OCI-LY3 (cell line): Measurements from ENCODE around the gene PIK3C2G.

Source experiments
- H2AFZ ChIP-seq: fragments of 200-600, 300-600 bp; shearing (Covaris generic); 2 replicates; pipeline ENCODE4 v1.6.0; 2014; ENCODE audit warnings: antibody characterized with exemption, low read depth, low read length
- H3K27ac ChIP-seq: fragments of 200-600, 300-600 bp; sonication (generic); 2 replicates; pipeline ENCODE4 v1.5.1; 2014; ENCODE audit warnings: mild to moderate bottlenecking, low read length, moderate library complexity, mixed read lengths
- H3K27me3 ChIP-seq: fragments of 200-600, 300-600 bp; sonication (generic); 2 replicates; pipeline ENCODE4 v1.6.1; 2014; ENCODE audit warnings: low read depth, low read length, mixed read lengths
- H3K36me3 ChIP-seq: fragments of 200-600, 300-600 bp; sonication (generic); replicated peaks from 2 replicates; pipeline ENCODE3; 2014; ENCODE audit warnings: low read depth, low read length, mixed read lengths
- H3K4me1 ChIP-seq: fragments of 300-600, 200-600 bp; sonication (generic); 2 replicates; pipeline ENCODE4 v1.6.1; 2014; ENCODE audit warnings: low read length, mixed read lengths
- H3K4me2 ChIP-seq: fragments of 200-600, 300-600 bp; sonication (generic); 2 replicates; pipeline ENCODE4 v1.6.1; 2014; ENCODE audit warnings: low read length, mixed read lengths
- H3K4me3 ChIP-seq: fragments of 300-600, 200-600 bp; sonication (generic); 2 replicates; pipeline ENCODE4 v1.5.1; 2014; ENCODE audit warnings: antibody characterized with exemption, mild to moderate bottlenecking, low read length, moderate library complexity
- H3K79me2 ChIP-seq: fragments of 300-600, 200-600 bp; shearing (Covaris generic); 2 replicates; pipeline ENCODE4 v1.6.1; 2014; ENCODE audit warnings: mild to moderate bottlenecking, low read length, mixed read lengths
- H3K9ac ChIP-seq: fragments of 300-600, 200-600 bp; shearing (Covaris generic); 2 replicates; pipeline ENCODE4 v1.6.0; 2014; ENCODE audit warnings: mild to moderate bottlenecking, low read length, moderate library complexity
- H3K9me3 ChIP-seq: fragments of 200-600, 300-600 bp; shearing (Covaris generic); 2 replicates; pipeline ENCODE4 v1.6.1; 2014; ENCODE audit warnings: low read length, mixed read lengths; ENCODE audit not compliant: insufficient read depth
- H4K20me1 ChIP-seq: fragments of 200-600, 300-600 bp; sonication (generic); 2 replicates; pipeline ENCODE4 v1.6.1; 2016; ENCODE audit warnings: low read length, mixed read lengths; ENCODE audit not compliant: insufficient read depth
- EZH2phosphoT487 ChIP-seq: fragments of 200-600 bp; shearing (Covaris generic); IDR thresholded peaks from 2 replicates; pipeline ENCODE4 v1.6.1; 2018; ENCODE audit warnings: antibody characterized with exemption, mixed run types, low read depth
- TF ChIP-seq, protein P1 (sequence below): fragments of 200-600, 300-600 bp; sonication (generic); IDR thresholded peaks from 2 replicates; pipeline ENCODE4 v1.5.1; 2014; ENCODE audit warnings: antibody characterized with exemption, low read length, low read depth

The PIK3C2G gene

DNA sequence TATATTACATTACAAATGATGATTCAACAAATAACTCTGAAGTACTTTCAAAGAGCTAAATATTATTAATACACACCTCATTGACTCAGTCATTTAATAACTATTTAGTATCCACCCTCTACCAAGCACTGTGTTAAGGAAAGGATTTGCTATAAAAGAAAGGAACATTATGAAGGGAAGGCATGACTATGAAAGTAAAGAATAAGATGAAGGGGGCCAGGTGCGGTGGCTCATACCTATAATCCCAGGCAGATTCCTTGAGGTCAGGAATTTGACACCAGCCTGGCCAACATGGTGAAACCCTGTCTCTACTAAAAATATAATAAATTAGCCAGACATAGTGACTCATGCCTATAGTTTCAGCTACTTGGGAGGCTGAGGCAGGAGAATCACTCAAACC, 368.6 kb downstream of the PIK3C2G start:
- Histone ChIP-seq H4K20me1 (no peaks in the 10 kb centered on the region), H3K36me3 (no peaks in the 10 kb centered on the region), H3K4me2 (no peak overlapping the region), H3K9ac (no peak overlapping the region), H3K9me3 (peaks cover 7% of the 10 kb centered on the region; the same call in 1 of the 2 replicates), H3K27ac (no peak overlapping the region), H3K79me2 (no peaks in the 10 kb centered on the region), H3K4me1 (no peaks in the 10 kb centered on the region), H3K27me3 (no peaks in the 10 kb centered on the region), H2AFZ (no peak overlapping the region), H3K4me3 (no peak overlapping the region)
- TF ChIP-seq, protein P1, sequence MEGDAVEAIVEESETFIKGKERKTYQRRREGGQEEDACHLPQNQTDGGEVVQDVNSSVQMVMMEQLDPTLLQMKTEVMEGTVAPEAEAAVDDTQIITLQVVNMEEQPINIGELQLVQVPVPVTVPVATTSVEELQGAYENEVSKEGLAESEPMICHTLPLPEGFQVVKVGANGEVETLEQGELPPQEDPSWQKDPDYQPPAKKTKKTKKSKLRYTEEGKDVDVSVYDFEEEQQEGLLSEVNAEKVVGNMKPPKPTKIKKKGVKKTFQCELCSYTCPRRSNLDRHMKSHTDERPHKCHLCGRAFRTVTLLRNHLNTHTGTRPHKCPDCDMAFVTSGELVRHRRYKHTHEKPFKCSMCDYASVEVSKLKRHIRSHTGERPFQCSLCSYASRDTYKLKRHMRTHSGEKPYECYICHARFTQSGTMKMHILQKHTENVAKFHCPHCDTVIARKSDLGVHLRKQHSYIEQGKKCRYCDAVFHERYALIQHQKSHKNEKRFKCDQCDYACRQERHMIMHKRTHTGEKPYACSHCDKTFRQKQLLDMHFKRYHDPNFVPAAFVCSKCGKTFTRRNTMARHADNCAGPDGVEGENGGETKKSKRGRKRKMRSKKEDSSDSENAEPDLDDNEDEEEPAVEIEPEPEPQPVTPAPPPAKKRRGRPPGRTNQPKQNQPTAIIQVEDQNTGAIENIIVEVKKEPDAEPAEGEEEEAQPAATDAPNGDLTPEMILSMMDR, result no peak
- no peak for TF ChIP-seq EZH2phosphoT487

DNA sequence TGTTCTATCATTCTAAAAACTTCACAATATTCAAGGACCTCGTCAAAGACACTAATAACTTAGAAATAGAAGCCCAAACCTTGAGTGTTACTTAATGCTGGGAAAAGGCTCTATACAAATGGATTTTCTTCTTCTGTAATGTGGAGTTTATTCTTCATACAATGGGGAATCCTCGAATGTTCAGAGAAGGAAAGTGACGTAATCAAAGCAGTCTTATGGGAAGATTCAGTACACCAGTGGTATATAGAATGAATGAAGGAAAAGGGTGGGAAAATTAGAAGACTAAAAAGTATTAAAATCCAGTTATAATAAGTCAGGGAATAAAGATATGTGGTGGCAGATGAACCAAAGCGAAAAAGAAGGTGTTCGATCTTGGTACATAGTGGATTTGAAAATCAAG, 370.0 kb downstream of the PIK3C2G start:
- Histone ChIP-seq H3K79me2 (no peaks in the 10 kb centered on the region), H3K4me3 (no peak overlapping the region), H3K9me3 (peaks cover 7% of the 10 kb centered on the region; the same call in 1 of the 2 replicates), H3K36me3 (no peaks in the 10 kb centered on the region), H3K27me3 (no peaks in the 10 kb centered on the region), H2AFZ (no peak overlapping the region), H4K20me1 (no peaks in the 10 kb centered on the region), H3K9ac (no peak overlapping the region), H3K4me2 (no peak overlapping the region), H3K4me1 (no peaks in the 10 kb centered on the region), H3K27ac (no peak overlapping the region)
- no peak for TF ChIP-seq EZH2phosphoT487
- TF ChIP-seq, protein P1, result no peak

DNA sequence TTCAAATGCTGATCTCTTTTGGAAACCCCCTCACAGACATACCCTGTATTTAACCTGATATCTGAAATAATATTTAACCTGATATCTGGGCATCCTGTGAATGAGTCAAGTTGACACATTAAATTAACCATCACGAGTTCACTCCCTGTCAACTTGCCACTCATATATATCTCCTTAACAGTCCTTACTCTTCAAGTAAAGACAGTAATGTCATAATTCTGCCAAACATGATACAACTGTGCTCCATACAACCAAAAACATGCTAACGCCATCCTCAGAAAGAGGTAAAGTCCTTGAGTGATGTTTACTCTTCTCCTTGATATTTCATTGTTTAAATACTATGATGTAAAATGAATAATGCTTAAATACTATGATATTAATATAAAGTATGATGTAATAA, 371.5 kb downstream of the PIK3C2G start:
- Histone ChIP-seq H3K4me3 (no peak overlapping the region), H4K20me1 (no peaks in the 10 kb centered on the region), H3K9me3 (no peaks in the 10 kb centered on the region), H3K27ac (no peak overlapping the region), H3K4me1 (no peaks in the 10 kb centered on the region), H3K9ac (no peak overlapping the region), H3K79me2 (no peaks in the 10 kb centered on the region), H3K36me3 (no peaks in the 10 kb centered on the region), H3K4me2 (no peak overlapping the region), H3K27me3 (no peaks in the 10 kb centered on the region), H2AFZ (no peak overlapping the region)
- TF ChIP-seq EZH2phosphoT487, result no peak
- TF ChIP-seq, protein P1, result no peak

DNA sequence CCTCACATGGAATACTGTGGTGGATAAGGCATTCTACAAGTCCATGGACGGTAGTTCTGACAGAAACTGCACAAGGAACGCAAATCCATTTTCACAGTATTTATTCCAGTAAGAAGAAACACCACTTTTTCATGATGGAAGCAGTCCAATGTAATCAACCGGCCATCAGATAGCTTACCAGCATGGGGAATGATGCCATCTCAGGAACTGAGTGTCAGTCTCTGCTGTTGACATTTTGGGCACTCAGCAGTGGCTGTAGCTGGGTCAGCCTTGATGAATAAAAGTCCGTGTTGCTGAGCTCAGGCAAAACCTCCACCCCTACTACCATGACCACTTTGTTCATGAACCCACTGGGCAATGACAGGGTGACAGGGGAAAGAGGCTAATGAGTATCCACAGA, 373.1 kb downstream of the PIK3C2G start:
- Histone ChIP-seq H4K20me1 (no peaks in the 10 kb centered on the region), H3K4me1 (no peaks in the 10 kb centered on the region), H3K27ac (no peak overlapping the region), H3K27me3 (no peaks in the 10 kb centered on the region), H3K4me2 (no peak overlapping the region), H3K36me3 (no peaks in the 10 kb centered on the region), H3K79me2 (no peaks in the 10 kb centered on the region), H3K9me3 (no peaks in the 10 kb centered on the region), H2AFZ (no peak overlapping the region), H3K9ac (no peak overlapping the region), H3K4me3 (no peak overlapping the region)
- no peak for TF ChIP-seq EZH2phosphoT487
- TF ChIP-seq, protein P1, result no peak
